ENCODE data around the gene ILK. TPM values are rescaled to one million over a fixed set of nuclear protein-coding genes. Genes with fewer than 3 reads are reported as not detected.

Gene ILK
- total and polyA plus RNA-seq, 2 of the 13 experiments (the other 11 are each of a cell fraction or from before 2014, with no cell fraction given), result 70.3 to 108 TPM

- peak; percentile 58 for TF ChIP-seq PRDM10 (CRISPR knock-in tag; IDR thresholded peaks at IDR 0.05; ENCODE audit: low read depth)
- TF ChIP-seq MED13 (CRISPR knock-in tag; IDR thresholded peaks at IDR 0.05), result 0 out of 2 replicates have a peak, but pooled peaks have one; percentile 38
- no peak for TF ChIP-seq ZFP41 (CRISPR knock-in tag; IDR thresholded peaks at IDR 0.05; ENCODE audit: borderline replicate concordance)
- TF ChIP-seq ZNF414 (CRISPR knock-in tag; IDR thresholded peaks at IDR 0.05), result no peak
- peak; percentile 57; the same call in 1 of the 2 replicates for TF ChIP-seq HDAC2 (CRISPR knock-in tag; IDR thresholded peaks at IDR 0.05)
- TF ChIP-seq GTF3A (CRISPR knock-in tag; conservative IDR thresholded peaks at IDR 0.05), result no peak
- TF ChIP-seq REL (CRISPR knock-in tag; conservative IDR thresholded peaks at IDR 0.05), result no peak
- no peak; the same call in 1 of the 2 replicates for TF ChIP-seq HCFC1 (IDR thresholded peaks at IDR 0.05; ENCODE audit: low read depth, low read length)
- TF ChIP-seq ISX (CRISPR knock-in tag; conservative IDR thresholded peaks at IDR 0.05), result no peak
- TF ChIP-seq SNAPC2 (CRISPR knock-in tag; IDR thresholded peaks at IDR 0.05), result no peak
- no peak for TF ChIP-seq ZNF883 (CRISPR knock-in tag; IDR thresholded peaks at IDR 0.05; ENCODE audit: not compliant biosample characterization)
- TF ChIP-seq RFX1 (IDR thresholded peaks at IDR 0.05), result no peak
- TF ChIP-seq TAF1 (CRISPR knock-in tag; IDR thresholded peaks at IDR 0.05), result peak; percentile 53; the same call in 1 of the 2 replicates
- TF ChIP-seq GTF2F1 (IDR thresholded peaks at IDR 0.05; ENCODE audit: low read length), result no peak
- no peak for TF ChIP-seq ZBTB3 (CRISPR knock-in tag; IDR thresholded peaks at IDR 0.05; ENCODE audit: borderline replicate concordance, low read depth)
- TF ChIP-seq ZSCAN9 (CRISPR knock-in tag; IDR thresholded peaks at IDR 0.05; ENCODE audit: borderline replicate concordance), result no peak
- TF ChIP-seq CERS6 (CRISPR knock-in tag; IDR thresholded peaks at IDR 0.05), result no peak
- TF ChIP-seq POGZ (CRISPR knock-in tag; IDR thresholded peaks at IDR 0.05), result 0 out of 2 replicates have a peak, but pooled peaks have one; percentile 39
- no peak for TF ChIP-seq MAZ (IDR thresholded peaks at IDR 0.05; ENCODE audit: borderline replicate concordance, low read depth, low read length)
- no peak for TF ChIP-seq MAZ (CRISPR knock-in tag; IDR thresholded peaks at IDR 0.05; ENCODE audit: low read depth)
- peak; percentile 96 for TF ChIP-seq CREB1 (IDR thresholded peaks at IDR 0.05)
- peak; percentile 99 for TF ChIP-seq CREB1 (CRISPR knock-in tag; IDR thresholded peaks at IDR 0.05)
- 0 out of 2 replicates have a peak, but pooled peaks have one; percentile 46 for TF ChIP-seq HOXA5 (CRISPR knock-in tag; IDR thresholded peaks at IDR 0.05)
- no peak for TF ChIP-seq SATB2 (CRISPR knock-in tag; IDR thresholded peaks at IDR 0.05)
- TF ChIP-seq ZFP90 (CRISPR knock-in tag; IDR thresholded peaks at IDR 0.05; ENCODE audit: borderline replicate concordance), result peak; percentile 70; the same call in 1 of the 2 replicates
- no peak for TF ChIP-seq ZNF709 (CRISPR knock-in tag; IDR thresholded peaks at IDR 0.05)
Observed at GRCh38 chr11:6619004-6619745, 15.6 kb downstream of the ILK start, which contains the start of gene TPP1 (continued).
